ENCODE data around the gene IFI16. TPM values are rescaled to one million over a fixed set of nuclear protein-coding genes. Genes with fewer than 3 reads are reported as not detected.

The IFI16 gene
- total RNA-seq, 2 donors from 2014 or later: 31.1 to 41.2 TPM

- Histone ChIP-seq H3K4me1 (no peaks in the 10 kb centered on the region), H3K27me3 (no peaks in the 10 kb centered on the region), H3K36me3 (no peaks in the 10 kb centered on the region), H3K27ac (no peak overlapping the region), H3K4me3 (no peak overlapping the region), H3K9me3 (no peaks in the 10 kb centered on the region)
- no peak for TF ChIP-seq CTCF (IDR thresholded peaks at IDR 0.05)
- no peak for DNase-seq (ENCODE audit: low spot score)
Measured at GRCh38 chr1:158976219-158976618, 33.5 kb upstream of the IFI16 start.

DNA sequence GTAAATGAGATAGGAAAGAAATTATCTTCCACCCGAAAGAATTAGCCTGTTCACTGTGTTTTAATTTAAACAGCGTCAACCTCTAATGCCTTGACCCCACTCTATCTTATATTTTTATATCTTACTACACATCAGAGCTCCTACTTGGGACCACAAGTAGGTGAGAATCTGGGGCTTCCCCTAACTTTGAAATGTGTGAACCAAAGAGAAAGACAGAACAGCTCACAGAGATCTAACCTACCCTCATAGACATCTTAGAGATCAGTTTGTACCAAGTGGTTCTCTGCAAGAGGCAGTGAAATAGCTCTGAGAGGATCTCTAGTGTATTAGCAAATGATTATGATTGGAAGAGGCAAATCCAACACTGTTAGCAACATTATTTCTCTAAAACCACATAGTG is 31.0 kb upstream of the IFI16 start:
- no peak overlapping the region for H3K27ac ChIP-seq
- H3K27me3 ChIP-seq: no peaks in the 10 kb centered on the region
- no peak for DNase-seq (ENCODE audit: low spot score)
- no peaks in the 10 kb centered on the region for H3K4me1 ChIP-seq
- H3K36me3 ChIP-seq: no peaks in the 10 kb centered on the region
- H3K4me3 ChIP-seq: no peak overlapping the region
- no peak for TF ChIP-seq CTCF (IDR thresholded peaks at IDR 0.05)
- H3K9me3 ChIP-seq: no peaks in the 10 kb centered on the region

GRCh38 chr1:158979229-158979628 is 30.5 kb upstream of the IFI16 start:
- H3K9me3 ChIP-seq: no peaks in the 10 kb centered on the region
- H3K4me3 ChIP-seq: no peak overlapping the region
- no peak for DNase-seq (ENCODE audit: low spot score)
- no peaks in the 10 kb centered on the region for H3K27me3 ChIP-seq
- H3K36me3 ChIP-seq: no peaks in the 10 kb centered on the region
- no peak overlapping the region for H3K27ac ChIP-seq
- no peak for TF ChIP-seq CTCF (IDR thresholded peaks at IDR 0.05)
- H3K4me1 ChIP-seq: no peaks in the 10 kb centered on the region

DNA sequence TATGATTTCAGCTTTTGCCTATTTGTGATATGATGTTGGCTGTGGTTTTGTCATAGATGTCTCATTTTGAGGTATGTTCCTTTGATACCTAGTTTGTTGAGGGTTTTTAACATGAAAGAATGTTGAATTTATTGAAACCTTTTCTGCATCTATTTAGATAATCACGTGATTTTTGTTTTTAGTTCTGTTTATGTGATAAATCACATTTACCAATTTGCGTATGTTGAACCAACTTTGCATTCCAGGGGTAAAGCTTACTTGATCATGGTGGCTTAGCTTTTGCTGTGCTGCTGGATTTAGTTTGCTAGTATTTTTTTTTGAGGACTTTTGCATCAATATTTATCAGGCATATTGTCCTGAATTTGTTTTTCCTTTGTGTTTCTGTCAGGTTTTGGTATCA is 26.5 kb upstream of the IFI16 start:
- H3K27ac ChIP-seq: no peak overlapping the region
- H3K4me3 ChIP-seq: no peak overlapping the region
- TF ChIP-seq CTCF (IDR thresholded peaks at IDR 0.05): no peak
- H3K36me3 ChIP-seq: no peaks in the 10 kb centered on the region
- H3K27me3 ChIP-seq: no peaks in the 10 kb centered on the region
- H3K4me1 ChIP-seq: no peaks in the 10 kb centered on the region
- DNase-seq (ENCODE audit: low spot score): no peak
- no peaks in the 10 kb centered on the region for H3K9me3 ChIP-seq

GRCh38 chr1:158984386-158984785 is 25.3 kb upstream of the IFI16 start:
- no peak overlapping the region for H3K27ac ChIP-seq
- H3K27me3 ChIP-seq: no peaks in the 10 kb centered on the region
- H3K4me3 ChIP-seq: no peak overlapping the region
- DNase-seq (ENCODE audit: low spot score): no peak
- no peaks in the 10 kb centered on the region for H3K9me3 ChIP-seq
- no peaks in the 10 kb centered on the region for H3K4me1 ChIP-seq
- TF ChIP-seq CTCF (IDR thresholded peaks at IDR 0.05): no peak
- H3K36me3 ChIP-seq: no peaks in the 10 kb centered on the region

DNA sequence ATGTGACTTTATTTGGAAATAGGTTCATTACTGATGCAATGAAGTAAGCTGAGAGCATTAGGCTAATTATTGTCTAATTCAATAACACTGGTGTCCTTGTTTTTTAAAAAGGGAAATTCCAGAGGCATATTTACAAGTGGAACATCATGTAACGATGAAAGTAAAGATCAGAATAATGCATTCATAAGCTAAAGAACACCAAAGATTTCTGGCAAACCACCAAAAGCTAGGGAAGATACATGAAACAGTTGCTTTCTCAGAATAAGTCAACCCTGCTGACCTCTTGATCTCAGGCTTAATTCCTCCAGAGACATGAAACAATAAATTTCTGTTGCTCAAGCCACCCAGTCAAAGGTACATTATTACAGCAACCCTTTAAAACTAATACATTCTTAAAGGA is 20.3 kb upstream of the IFI16 start:
- Histone ChIP-seq H3K4me3 (no peak overlapping the region), H3K4me1 (no peaks in the 10 kb centered on the region), H3K27ac (no peak overlapping the region), H3K36me3 (no peaks in the 10 kb centered on the region), H3K27me3 (no peaks in the 10 kb centered on the region), H3K9me3 (peaks cover 0 to 3% of the 10 kb centered on the region in 2 donors)
- TF ChIP-seq CTCF (IDR thresholded peaks at IDR 0.05): no peak
- DNase-seq (ENCODE audit: low spot score): no peak

All from right atrium auricular region (tissue), 2 donors.